ENCODE data around the gene SYNE2. TPM values are rescaled to one million over a fixed set of nuclear protein-coding genes. Genes with fewer than 3 reads are reported as not detected.

Gene SYNE2
- total RNA-seq, 4 donors from 2014 or later: 101 to 162 (median 114) TPM

DNA sequence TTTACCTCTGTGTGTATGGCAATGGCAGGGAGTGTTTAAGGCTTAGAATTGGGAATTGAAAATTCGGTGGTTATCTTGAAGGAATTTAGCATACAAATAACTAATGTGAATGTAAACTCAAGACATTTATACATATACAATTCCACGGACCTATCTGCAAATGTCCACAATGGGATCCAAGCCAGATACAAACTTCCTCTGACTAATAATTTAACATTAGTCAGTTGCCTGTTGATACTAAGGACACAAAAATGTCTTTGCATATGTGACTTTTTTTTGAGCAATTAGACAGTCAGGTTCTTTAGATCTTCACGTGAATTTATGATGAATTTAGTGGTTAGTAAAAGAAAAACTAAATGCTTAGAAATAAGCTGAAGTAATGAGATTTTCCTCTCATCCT lies 400.9 kb downstream of the SYNE2 start:
- Histone ChIP-seq H3K36me3 (no peaks in the 10 kb centered on the region), H3K27me3 (no peaks in the 10 kb centered on the region), H3K27ac (no peak overlapping the region), H3K4me3 (no peak overlapping the region), H3K9me3 (no peaks in the 10 kb centered on the region), H3K4me1 (no peaks in the 10 kb centered on the region)
- TF ChIP-seq POLR2A (IDR thresholded peaks at IDR 0.05): no peak
- TF ChIP-seq, protein P1, sequence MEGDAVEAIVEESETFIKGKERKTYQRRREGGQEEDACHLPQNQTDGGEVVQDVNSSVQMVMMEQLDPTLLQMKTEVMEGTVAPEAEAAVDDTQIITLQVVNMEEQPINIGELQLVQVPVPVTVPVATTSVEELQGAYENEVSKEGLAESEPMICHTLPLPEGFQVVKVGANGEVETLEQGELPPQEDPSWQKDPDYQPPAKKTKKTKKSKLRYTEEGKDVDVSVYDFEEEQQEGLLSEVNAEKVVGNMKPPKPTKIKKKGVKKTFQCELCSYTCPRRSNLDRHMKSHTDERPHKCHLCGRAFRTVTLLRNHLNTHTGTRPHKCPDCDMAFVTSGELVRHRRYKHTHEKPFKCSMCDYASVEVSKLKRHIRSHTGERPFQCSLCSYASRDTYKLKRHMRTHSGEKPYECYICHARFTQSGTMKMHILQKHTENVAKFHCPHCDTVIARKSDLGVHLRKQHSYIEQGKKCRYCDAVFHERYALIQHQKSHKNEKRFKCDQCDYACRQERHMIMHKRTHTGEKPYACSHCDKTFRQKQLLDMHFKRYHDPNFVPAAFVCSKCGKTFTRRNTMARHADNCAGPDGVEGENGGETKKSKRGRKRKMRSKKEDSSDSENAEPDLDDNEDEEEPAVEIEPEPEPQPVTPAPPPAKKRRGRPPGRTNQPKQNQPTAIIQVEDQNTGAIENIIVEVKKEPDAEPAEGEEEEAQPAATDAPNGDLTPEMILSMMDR (IDR thresholded peaks at IDR 0.05): no peak
- DNase-seq: no peak
- intact Hi-C loops (cut with DNase I; ENCODE audit: low total_unique reads): no loop called here

DNA sequence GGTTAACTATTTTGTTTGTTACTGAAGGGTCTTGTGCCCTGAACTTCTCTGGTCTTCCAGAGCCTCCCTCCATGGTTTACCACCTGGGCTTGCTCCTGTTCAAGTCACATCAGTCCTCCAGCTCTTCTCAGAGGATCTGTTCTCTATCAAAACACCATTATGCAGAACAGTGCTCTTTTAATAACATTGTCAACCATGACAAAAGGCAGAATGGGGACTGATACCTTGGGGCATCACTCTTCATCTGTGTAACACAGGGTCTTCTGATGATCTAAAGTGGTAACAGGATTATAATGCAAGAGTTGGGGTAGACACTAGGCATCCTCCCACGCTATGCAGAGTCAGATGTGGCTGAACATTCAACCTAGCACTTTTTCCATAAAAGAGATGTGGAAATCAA lies 403.0 kb downstream of the SYNE2 start:
- TF ChIP-seq, protein P1 (IDR thresholded peaks at IDR 0.05): no peak
- no peak for TF ChIP-seq POLR2A (IDR thresholded peaks at IDR 0.05)
- Histone ChIP-seq H3K27ac (no peak overlapping the region), H3K4me1 (no peaks in the 10 kb centered on the region), H3K4me3 (no peak overlapping the region), H3K9me3 (no peaks in the 10 kb centered on the region), H3K27me3 (no peaks in the 10 kb centered on the region), H3K36me3 (no peaks in the 10 kb centered on the region)
- no peak for DNase-seq
- intact Hi-C loops (cut with DNase I; ENCODE audit: low total_unique reads): no loop called here

DNA sequence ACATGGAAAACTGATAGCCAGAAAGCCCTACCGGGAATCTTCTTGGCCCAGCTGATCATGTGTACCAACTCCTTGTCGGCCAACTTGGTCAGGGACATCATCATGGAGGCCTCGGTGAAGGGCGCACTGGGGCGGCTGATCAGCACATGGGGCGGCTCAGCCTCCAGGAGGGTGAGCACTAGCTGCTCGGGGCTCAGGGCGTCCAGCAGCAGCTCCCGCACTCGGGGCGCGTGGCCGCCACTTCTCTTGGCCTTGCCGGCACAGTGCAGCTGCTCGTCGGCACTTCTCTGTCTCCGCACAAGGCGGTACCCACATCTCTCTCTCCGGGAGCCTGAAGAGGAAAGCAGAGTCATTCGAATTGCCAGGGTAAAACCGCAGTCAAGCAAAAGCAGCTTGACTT lies 407.6 kb downstream of the SYNE2 start:
- Histone ChIP-seq H3K9me3 (no peaks in the 10 kb centered on the region), H3K4me3 (no peak overlapping the region), H3K36me3 (no peaks in the 10 kb centered on the region), H3K27ac (no peak overlapping the region), H3K4me1 (no peaks in the 10 kb centered on the region), H3K27me3 (no peaks in the 10 kb centered on the region)
- intact Hi-C loops (cut with DNase I; ENCODE audit: low total_unique reads): no loop called here
- TF ChIP-seq POLR2A (IDR thresholded peaks at IDR 0.05): no peak
- TF ChIP-seq, protein P1 (IDR thresholded peaks at IDR 0.05): no peak
- no peak for DNase-seq

DNA sequence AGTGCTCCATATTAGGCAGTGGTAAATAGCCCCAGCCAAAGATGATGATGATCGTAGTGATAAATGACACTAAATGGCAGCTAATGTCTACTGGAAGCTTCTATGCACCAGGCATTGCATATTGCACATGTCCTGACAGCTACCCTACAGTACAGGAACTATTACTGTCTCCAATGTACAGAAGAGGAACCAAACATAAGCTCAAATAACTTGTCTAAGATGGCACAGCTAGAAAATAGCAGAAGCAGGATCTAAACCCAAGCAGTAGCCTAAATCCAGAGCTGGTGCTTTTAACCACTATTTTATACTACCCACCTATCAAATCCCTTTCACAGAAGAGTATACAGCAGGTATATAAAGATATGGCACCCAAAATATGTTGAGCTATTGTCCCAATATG lies 412.4 kb downstream of the SYNE2 start:
- Histone ChIP-seq H3K27ac (no peak overlapping the region), H3K36me3 (no peaks in the 10 kb centered on the region), H3K4me3 (no peak overlapping the region), H3K9me3 (no peaks in the 10 kb centered on the region), H3K27me3 (no peaks in the 10 kb centered on the region), H3K4me1 (no peaks in the 10 kb centered on the region)
- TF ChIP-seq, protein P1 (IDR thresholded peaks at IDR 0.05): no peak
- TF ChIP-seq POLR2A (IDR thresholded peaks at IDR 0.05): no peak
- intact Hi-C loops (cut with DNase I; ENCODE audit: low total_unique reads): no loop called here
- DNase-seq: no peak

DNA sequence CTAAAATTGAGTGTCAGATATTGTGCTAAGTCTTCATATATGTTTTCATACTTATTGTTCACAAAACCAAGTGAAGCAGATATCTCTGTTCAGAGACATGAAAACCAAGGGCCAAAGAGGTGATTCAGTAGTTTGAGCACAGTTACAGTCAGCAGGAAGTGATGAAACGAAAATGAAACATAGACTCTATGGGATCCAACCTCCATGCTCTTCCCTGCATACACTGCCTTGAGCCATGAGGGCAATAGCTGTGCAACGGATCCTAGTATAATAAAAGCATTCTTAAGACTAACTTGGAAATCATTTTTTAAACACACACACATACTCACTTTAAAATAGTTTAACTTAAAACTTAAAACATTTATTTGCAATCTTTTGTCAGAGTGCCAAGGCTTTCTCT lies 413.4 kb downstream of the SYNE2 start:
- DNase-seq: no peak
- H3K4me3 ChIP-seq: no peak overlapping the region
- H3K27ac ChIP-seq: no peak overlapping the region
- no peaks in the 10 kb centered on the region for H3K27me3 ChIP-seq
- intact Hi-C loops (cut with DNase I; ENCODE audit: low total_unique reads): no loop called here
- no peaks in the 10 kb centered on the region for H3K9me3 ChIP-seq
- TF ChIP-seq POLR2A (IDR thresholded peaks at IDR 0.05): no peak
- TF ChIP-seq, protein P1 (IDR thresholded peaks at IDR 0.05): no peak
- H3K36me3 ChIP-seq: no peaks in the 10 kb centered on the region
- no peaks in the 10 kb centered on the region for H3K4me1 ChIP-seq
